ENCODE data around the gene EXOC6B. TPM values are rescaled to one million over a fixed set of nuclear protein-coding genes. Genes with fewer than 3 reads are reported as not detected.

EXOC6B gene
- polyA plus RNA-seq, 1 donor, result 11.3 TPM

- no peak for DNase-seq
Measured at GRCh38 chr2:72131371-72131891, 694.4 kb downstream of the EXOC6B start.

DNA sequence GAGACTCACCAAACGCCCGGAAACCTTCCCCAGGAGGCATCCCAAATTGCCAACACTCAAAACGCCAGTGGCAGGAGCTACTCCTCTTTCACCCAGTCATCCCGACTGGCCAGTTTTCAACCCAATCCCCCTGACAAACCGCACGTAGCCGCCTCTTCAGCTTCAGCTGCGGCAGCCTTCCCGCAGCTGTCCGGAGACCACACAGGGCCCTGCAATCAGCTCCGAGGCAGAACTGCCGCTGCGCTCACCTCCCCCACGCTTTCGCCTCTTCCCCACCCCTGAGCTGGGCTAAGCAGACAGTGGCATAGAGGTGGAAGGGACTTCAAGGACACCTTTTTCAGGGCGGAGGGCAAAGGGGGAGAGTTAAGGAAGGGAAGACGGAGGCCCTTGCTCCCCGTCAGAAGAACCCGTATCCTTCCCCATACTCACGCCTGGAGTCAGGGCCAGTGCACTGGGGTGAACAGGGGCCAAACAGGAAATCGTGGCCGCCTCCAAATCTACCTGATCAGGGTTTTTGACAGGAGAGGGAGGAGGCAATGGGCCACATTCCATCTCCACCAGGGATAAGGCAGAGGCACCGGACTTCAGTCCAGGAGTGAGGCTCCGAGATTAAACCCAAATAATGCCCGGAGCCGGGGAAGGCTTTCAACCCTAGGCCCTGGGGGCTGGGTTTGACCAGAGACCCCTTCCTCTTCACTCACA lies 695.0 kb downstream of the EXOC6B start:
- no peak for DNase-seq

- DNase-seq, result no peak
Measured at GRCh38 chr2:72129681-72130340, 696.0 kb downstream of the EXOC6B start.

GRCh38 chr2:72128843-72129227 lies 697.0 kb downstream of the EXOC6B start:
- DNase-seq, result no peak

DNA sequence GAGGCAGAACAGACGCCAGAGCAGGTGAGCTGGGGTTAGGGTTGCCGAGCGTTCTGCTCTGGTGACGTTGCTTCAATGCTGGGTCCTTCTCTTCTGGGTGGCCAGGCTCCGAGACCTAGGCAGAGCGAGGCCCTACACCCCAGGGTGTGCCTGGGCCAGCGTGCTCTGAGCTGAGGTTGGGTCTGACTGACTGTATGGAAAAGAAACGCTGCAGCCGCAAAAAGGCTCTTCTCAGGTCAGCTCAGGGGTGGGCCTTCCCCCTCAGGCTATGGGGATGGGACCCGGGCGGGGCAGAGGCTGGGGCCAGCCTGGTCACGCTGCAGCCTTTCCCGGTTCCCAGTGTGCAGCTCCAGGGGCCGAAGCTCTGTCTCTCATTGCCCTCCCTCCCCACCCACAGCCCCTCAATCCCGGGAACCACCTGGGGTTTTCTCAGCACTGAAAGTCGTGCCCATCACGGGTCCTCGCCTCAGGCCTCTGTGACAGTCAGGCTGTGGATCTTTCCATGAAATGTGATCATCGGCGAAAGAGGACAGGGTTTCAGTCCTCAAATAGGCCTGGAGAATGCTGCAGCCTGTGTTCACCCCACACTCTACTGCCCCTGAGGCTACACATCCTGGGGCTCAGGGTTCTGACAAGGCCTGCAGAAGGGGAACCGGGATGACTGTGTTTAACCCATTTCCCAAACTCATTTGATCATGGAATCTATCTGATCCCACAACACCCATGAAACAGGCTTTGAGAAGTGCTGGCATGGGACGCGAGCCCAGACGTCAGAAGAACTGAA lies 697.6 kb downstream of the EXOC6B start:
- DNase-seq, result no peak

DNA sequence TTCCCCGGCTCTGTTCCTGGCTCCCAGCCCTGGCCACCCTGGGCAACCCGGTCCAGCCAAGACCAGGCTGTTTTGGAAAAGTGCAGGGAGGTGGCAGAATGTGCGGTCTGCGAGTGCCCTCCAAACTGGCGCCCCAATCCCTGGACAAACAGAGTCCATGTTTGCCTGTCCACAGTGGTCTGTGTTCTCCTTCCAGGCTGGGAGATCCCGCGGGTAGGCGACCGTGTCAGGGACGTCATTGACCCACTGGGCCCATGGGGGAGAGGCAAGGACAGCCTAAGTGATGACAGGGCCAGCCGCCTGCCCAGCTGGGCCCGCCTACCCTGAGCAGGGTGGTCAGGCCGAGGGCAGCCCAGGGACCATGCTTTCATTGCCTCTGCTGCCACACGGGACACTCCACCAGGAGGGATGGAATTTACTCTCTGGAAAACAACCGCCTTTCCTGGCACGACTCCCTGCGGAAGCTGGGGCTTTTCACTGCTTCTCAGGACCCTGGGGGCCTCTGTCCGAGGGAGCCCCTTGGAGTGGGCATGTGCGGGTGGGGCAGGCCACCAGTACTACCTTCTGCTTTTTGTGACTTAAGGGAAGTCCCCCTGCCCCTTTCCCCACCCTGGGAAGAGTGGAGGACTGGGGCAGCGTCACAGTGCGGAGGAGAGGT lies 698.3 kb downstream of the EXOC6B start:
- DNase-seq, result no peak

GRCh38 chr2:72126186-72127100 lies 699.4 kb downstream of the EXOC6B start:
- no peak for DNase-seq

Other genes with a start within 250 kb of the EXOC6B start
- 4.4 TPM for gene SPR, start 61.4 kb upstream of the EXOC6B start, polyA plus RNA-seq (ENCODE audit: insufficient read length)
- not detected for gene EMX1, start 91.5 kb upstream of the EXOC6B start, polyA plus RNA-seq (ENCODE audit: insufficient read length)
- 6.4 TPM for gene SFXN5, start 245.7 kb upstream of the EXOC6B start, polyA plus RNA-seq (ENCODE audit: insufficient read length)